ENCODE data around the gene OLFM3. TPM values are rescaled to one million over a fixed set of nuclear protein-coding genes. Genes with fewer than 3 reads are reported as not detected.

Gene OLFM3
- total RNA-seq, 4 donors from 2014 or later, result not detected

DNA sequence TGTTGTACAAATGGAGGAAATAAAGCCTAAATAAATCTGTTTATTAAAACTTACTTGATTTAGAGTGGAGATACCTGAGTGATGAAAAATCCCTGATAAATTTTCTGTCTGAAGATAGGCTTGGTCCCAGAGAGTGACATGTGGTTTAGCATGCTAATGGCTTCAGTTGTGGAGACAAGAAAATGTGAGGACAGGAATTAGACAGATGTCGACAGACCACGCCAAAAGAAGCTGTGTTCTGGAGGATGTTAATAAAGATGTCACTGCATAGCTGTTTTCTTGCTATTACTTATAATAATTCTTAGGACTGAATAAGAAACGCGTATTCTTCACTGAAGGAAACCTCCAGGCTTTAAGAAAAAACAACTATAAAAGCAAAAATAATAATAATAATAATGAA is 154.9 kb downstream of the OLFM3 start:
- DNase-seq (no peak), ATAC-seq (no peak)
- Histone ChIP-seq H3K36me3 (no peaks in the 10 kb centered on the region), H3K4me1 (no peaks in the 10 kb centered on the region), H3K27ac (no peak overlapping the region), H3K4me3 (no peak overlapping the region), H3K9me3 (no peaks in the 10 kb centered on the region), H3K27me3 (no peaks in the 10 kb centered on the region)
- intact Hi-C loops (cut with DNase I; ENCODE audit: low total_unique reads) (no loop called here), in situ Hi-C loops (cut with MboI; ENCODE audit: low sequenced_read_pairs in 4 of 4) (no loop called here)
- no peak for TF ChIP-seq POLR2A (IDR thresholded peaks at IDR 0.05)
- TF ChIP-seq, protein P1, sequence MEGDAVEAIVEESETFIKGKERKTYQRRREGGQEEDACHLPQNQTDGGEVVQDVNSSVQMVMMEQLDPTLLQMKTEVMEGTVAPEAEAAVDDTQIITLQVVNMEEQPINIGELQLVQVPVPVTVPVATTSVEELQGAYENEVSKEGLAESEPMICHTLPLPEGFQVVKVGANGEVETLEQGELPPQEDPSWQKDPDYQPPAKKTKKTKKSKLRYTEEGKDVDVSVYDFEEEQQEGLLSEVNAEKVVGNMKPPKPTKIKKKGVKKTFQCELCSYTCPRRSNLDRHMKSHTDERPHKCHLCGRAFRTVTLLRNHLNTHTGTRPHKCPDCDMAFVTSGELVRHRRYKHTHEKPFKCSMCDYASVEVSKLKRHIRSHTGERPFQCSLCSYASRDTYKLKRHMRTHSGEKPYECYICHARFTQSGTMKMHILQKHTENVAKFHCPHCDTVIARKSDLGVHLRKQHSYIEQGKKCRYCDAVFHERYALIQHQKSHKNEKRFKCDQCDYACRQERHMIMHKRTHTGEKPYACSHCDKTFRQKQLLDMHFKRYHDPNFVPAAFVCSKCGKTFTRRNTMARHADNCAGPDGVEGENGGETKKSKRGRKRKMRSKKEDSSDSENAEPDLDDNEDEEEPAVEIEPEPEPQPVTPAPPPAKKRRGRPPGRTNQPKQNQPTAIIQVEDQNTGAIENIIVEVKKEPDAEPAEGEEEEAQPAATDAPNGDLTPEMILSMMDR (IDR thresholded peaks at IDR 0.05 in 4 of 5, conservative IDR thresholded peaks at IDR 0.05 in 1 of 5), result no peak

DNA sequence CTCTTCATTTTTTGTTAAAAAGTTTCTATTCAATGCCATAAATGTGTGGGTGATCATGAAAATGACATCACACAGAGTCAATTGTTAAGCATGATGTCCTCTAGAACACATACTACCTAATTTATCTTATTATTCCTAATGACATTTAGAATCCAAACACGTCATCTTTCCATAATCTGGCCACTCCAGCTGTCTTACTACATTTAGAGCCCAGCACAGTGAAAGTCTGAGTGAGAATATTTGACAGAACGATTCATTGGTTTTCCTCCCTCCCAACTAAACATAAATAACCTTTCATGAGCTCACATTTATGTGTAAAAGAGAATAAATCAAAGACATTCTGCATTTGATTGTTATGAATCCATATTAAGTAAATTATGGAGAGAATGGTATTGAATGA is 160.7 kb downstream of the OLFM3 start:
- no peaks in the 10 kb centered on the region for H3K4me1 ChIP-seq
- H3K9me3 ChIP-seq, result no peaks in the 10 kb centered on the region
- no peak for TF ChIP-seq POLR2A (IDR thresholded peaks at IDR 0.05)
- TF ChIP-seq, protein P1 (IDR thresholded peaks at IDR 0.05 in 4 of 5, conservative IDR thresholded peaks at IDR 0.05 in 1 of 5), result no peak
- no peaks in the 10 kb centered on the region for H3K36me3 ChIP-seq
- ATAC-seq (no peak), DNase-seq (no peak)
- H3K4me3 ChIP-seq, result no peak overlapping the region
- in situ Hi-C loops (cut with MboI; ENCODE audit: low sequenced_read_pairs in 4 of 4), result no loop called here
- H3K27ac ChIP-seq, result no peak overlapping the region
- intact Hi-C loops (cut with DNase I; ENCODE audit: low total_unique reads), result no loop called here
- H3K27me3 ChIP-seq, result no peaks in the 10 kb centered on the region

DNA sequence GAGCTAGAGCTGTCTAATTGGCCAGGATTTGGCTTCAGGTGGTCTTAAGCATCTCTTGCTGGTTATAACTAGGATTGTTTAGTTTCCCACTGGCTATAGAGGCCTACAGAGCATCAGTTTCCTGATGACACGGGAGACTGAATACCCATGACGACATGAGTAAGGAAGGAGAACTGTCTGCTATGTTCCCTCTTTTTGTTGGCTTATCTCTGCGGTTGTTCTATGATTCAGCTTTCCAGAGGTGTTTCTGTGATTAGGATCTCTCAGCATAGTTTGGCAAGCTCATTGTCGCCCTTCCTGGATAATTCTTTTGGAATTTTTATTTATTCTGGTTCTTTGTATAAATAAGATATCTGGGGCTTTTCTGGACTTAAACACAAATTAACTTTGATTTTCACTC is 163.4 kb downstream of the OLFM3 start:
- Histone ChIP-seq H3K27ac (no peak overlapping the region), H3K36me3 (no peaks in the 10 kb centered on the region), H3K27me3 (no peaks in the 10 kb centered on the region), H3K9me3 (no peaks in the 10 kb centered on the region), H3K4me1 (no peaks in the 10 kb centered on the region), H3K4me3 (no peak overlapping the region)
- ATAC-seq (no peak), DNase-seq (no peak)
- intact Hi-C loops (cut with DNase I; ENCODE audit: low total_unique reads), result no loop called here
- in situ Hi-C loops (cut with MboI; ENCODE audit: low sequenced_read_pairs in 4 of 4), result no loop called here
- TF ChIP-seq, protein P1 (IDR thresholded peaks at IDR 0.05 in 4 of 5, conservative IDR thresholded peaks at IDR 0.05 in 1 of 5), result no peak
- TF ChIP-seq POLR2A (IDR thresholded peaks at IDR 0.05), result no peak

DNA sequence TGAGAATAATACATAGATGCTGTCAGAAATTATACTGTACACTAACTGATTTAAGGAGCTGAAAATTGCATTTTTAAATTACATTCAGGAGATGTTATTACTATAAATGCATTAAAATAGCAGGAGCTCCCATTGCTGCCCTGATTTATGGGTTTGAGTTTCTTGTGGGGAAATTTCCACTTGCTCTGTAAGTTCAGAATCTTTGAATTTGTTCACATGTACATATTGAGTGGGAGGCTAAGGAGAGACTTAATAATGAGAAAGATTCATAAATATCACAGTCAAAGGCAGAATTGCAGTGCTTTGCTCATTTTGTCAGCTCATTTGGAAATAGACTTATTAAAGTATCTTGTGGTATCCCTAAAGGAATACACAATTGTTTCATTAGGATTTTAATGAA is 170.3 kb downstream of the OLFM3 start:
- TF ChIP-seq, protein P1 (IDR thresholded peaks at IDR 0.05 in 4 of 5, conservative IDR thresholded peaks at IDR 0.05 in 1 of 5), result no peak
- TF ChIP-seq POLR2A (IDR thresholded peaks at IDR 0.05), result no peak
- H3K4me1 ChIP-seq, result no peaks in the 10 kb centered on the region
- no peak for ATAC-seq
- in situ Hi-C loops (cut with MboI; ENCODE audit: low sequenced_read_pairs in 4 of 4), result no loop called here
- H3K9me3 ChIP-seq, result no peaks in the 10 kb centered on the region
- intact Hi-C loops (cut with DNase I; ENCODE audit: low total_unique reads), result no loop called here
- no peaks in the 10 kb centered on the region for H3K36me3 ChIP-seq
- no peak overlapping the region for H3K4me3 ChIP-seq
- no peaks in the 10 kb centered on the region for H3K27me3 ChIP-seq
- no peak overlapping the region for H3K27ac ChIP-seq
- no peak for DNase-seq

DNA sequence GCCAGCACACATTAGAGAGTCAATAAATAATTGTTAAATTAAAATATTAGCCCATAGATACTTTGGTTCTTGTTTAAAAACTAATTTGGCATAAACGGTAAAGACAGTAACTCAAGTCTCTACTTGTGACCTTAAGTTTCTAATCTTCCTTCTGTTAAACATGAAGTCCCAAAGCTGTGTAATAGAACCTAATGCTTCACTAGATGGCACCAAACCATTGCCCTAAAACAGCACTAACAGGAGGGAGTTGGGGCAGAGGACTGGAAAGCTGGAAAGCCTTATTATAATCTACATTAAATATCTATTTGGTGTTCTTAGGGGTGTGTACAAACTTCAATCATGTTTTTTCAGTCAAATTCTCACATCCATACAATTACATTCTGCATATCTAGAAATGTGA is 176.7 kb downstream of the OLFM3 start:
- H3K27me3 ChIP-seq, result no peaks in the 10 kb centered on the region
- no peak overlapping the region for H3K27ac ChIP-seq
- H3K36me3 ChIP-seq, result no peaks in the 10 kb centered on the region
- no peaks in the 10 kb centered on the region for H3K4me1 ChIP-seq
- DNase-seq, result no peak
- ATAC-seq, result no peak
- no peak for TF ChIP-seq POLR2A (IDR thresholded peaks at IDR 0.05)
- TF ChIP-seq, protein P1 (IDR thresholded peaks at IDR 0.05 in 4 of 5, conservative IDR thresholded peaks at IDR 0.05 in 1 of 5), result no peak
- intact Hi-C loops (cut with DNase I; ENCODE audit: low total_unique reads) (no loop called here), in situ Hi-C loops (cut with MboI; ENCODE audit: low sequenced_read_pairs in 4 of 4) (no loop called here)
- H3K9me3 ChIP-seq, result no peaks in the 10 kb centered on the region
- H3K4me3 ChIP-seq, result no peak overlapping the region

Data from gastrocnemius medialis (tissue), 4 donors.